Right ventricle myocardium inferior (tissue), 1 donor: ENCODE results near the gene CARMIL1. TPM values are rescaled to one million over a fixed set of nuclear protein-coding genes. Genes with fewer than 3 reads are reported as not detected.
A peak's percentile ranks its signal among the peaks of the same experiment; 100 is the strongest.

Experiments used
- ATAC-seq: fragments of 200-7000 bp; cut with Tn5 transposase; one replicate; pipeline ENCODE4 v1.9.1; 2020; ENCODE audit warnings: mild to moderate bottlenecking, moderate library complexity
- DNase-seq: peaks from one replicate; pipeline ENCODE4 v3.0.0; 2021; ENCODE audit errors: missing footprints
- intact Hi-C: fragments of 100-400 bp; cut with DNase I; formaldehyde crosslinking; loops from one replicate; pipeline ENCODE4 v1.11.0; 2022
- long read RNA-seq: library from polyadenylated mRNA; unstranded; transcript quantifications from one replicate; pipeline ENCODE4 v2.0.0, GENCODE V29; 2021
- total RNA-seq: library from RNA; stranded (reverse); fragmentation: NEBNext Ultra II Directional; extraction: Animal tissue kit (Norgen Biotek cat#: 25700); gene quantifications from one replicate; pipeline ENCODE4 v1.2.1, GENCODE V29; 2021
- donor health status: DM: no; HTN: yes; CAD: no; lungs with severe emphysema.

CARMIL1 gene
- total RNA-seq, result 5.4 TPM
- long read RNA-seq, partial matches to known transcripts, result 0 of 1 reads
- long read RNA-seq, other reads (novel, unspliced or antisense), result 1 of 1 reads

DNA sequence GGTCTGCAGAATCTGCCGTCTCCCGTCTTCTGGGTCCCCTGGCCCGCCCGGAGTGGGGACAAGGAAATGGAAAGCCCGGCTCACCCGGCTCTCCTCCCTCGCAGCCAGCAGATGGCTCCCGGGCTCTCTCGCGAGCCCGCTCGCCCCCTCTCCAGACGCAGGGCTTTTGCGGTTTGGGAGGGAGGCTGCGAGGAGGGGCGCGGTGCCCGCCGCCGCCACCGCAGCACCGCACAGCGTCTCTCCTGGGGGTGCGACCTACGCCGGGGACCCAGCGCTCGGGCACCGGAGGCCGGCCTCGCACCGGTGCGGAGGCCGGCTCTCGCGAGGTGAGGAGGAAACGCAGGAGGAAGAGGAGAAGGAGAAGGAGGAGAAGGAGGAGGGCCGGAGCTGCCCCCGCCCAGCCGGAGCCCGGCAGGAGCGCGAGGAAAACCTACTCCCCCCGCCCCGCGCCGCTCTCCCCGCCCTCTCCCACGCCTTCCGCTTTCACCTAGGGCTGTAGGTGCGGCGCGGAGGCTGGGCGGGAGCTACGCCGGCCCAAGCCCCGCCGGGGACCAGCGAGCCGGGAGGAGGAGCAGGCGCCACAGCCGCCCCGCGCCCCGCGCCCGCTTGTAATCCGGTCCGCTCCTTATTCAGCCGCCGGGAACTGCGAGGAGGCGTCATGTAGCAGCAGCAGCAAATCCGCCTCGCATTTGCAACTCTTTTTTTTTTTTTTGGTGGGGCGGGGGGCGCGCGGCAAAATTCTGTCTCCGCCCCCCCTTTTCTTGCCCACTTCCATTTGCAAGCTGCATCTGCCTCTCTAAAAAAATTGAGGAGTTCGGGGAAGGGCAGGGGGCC is at the start of gene CARMIL1:
Gene CARMIL1, plus strand, starts transcription at position 461 of the 834 bp plus-strand sequence. CDS start 422 bp downstream, outside the sequence.
- peak; percentile 95 for ATAC-seq
- peak; percentile 90 for DNase-seq
- intact Hi-C loops, result loop anchor here (1.0 to 5.0 kb wide), 3 partner anchors 57 to 211 kb away; no protein-coding TSS in a partner anchor

DNA sequence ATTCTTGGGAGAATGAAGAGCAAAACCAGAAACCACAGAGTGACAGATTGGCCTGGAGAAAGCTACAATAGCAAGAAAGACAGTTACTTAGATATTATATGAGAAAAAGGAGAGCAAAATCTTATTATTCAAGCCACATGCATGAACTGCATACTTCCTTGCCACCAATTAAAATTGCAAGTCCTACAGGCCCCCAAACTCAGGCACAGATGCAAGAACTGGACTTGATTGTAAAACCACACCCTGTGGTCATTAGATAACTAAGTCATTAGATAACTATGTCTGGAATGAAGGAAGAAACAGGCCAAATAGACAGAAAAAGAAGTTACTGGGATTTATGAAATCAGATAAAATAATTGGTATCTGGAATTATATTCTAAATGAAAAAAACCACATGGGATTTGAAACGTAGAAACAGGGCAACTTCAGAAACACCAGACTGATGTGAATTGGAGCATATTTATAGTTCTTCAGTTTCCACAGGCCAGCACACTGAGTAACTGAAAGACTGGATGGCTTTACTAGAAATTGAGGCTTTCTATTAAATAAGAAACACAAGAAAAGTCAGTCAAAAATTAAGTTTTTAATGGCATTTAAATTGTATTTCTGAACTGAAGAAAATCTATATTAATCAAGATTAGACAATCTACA is 49.4 kb upstream of the CARMIL1 start:
- DNase-seq (no peak), ATAC-seq (no peak)
- intact Hi-C loops, result loop anchor here (10.0 kb wide), 1 partner anchor 485 kb away; no protein-coding TSS in a partner anchor

- ATAC-seq, result no peak
- intact Hi-C loops, result no loop called here
- DNase-seq, result no peak
Measured at GRCh38 chr6:25232479-25232878, 46.7 kb upstream of the CARMIL1 start.

DNA sequence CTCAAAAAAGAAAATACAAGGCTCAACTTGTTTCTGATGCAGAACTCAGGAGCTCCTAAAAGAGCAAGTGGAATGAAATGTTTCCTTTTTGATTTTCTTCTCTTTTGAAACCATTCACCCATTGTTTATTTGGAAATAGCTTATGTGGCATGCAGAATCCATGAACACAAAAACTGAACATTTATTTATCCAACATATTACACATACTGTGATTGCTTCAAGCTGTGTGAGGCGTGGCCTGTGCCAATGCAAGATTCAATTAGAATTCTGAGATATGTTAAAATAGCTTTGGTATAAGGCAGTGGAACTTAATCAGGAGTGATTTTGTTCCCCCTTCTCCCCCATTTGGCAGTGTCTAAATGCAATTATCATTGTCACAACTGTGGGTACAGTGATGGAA is 45.9 kb upstream of the CARMIL1 start:
- intact Hi-C loops, result no loop called here

GRCh38 chr6:25237579-25237978 is 41.6 kb upstream of the CARMIL1 start:
- DNase-seq (no peak), ATAC-seq (no peak)
- intact Hi-C loops, result no loop called here

More for the DNA sequence above, 45.9 kb upstream of the CARMIL1 start:
- DNase-seq (no peak), ATAC-seq (no peak)

- DNase-seq (no peak), ATAC-seq (no peak)
- intact Hi-C loops, result no loop called here
Measured at GRCh38 chr6:25239059-25239458, 40.1 kb upstream of the CARMIL1 start.

- ATAC-seq (no peak), DNase-seq (no peak)
- intact Hi-C loops, result no loop called here
Measured at GRCh38 chr6:25239498-25239897, 39.7 kb upstream of the CARMIL1 start.

GRCh38 chr6:25242567-25242966 is 36.6 kb upstream of the CARMIL1 start:
- intact Hi-C loops, result no loop called here
- DNase-seq (no peak), ATAC-seq (no peak)

GRCh38 chr6:25244865-25245264 is 34.3 kb upstream of the CARMIL1 start:
- DNase-seq, result no peak
- ATAC-seq, result no peak
- intact Hi-C loops, result no loop called here

DNA sequence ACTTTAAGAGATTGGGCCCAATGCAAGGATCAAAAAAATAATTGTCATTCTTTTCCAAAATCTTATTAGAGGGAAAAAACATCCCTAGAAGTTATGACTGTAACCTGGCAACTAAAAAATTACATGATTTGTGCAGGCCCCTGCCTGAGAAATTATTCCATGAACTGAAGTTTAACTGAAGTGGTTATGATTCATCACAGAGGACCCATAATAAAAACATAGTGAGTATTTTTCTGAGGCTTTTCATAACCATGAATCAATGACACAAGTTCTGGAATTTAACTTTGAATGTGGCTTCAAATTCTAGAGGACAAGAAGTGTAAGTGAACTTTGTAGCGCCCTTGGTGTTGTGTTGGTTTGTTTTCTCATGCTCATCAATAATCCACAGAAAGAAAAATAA is 31.1 kb upstream of the CARMIL1 start:
- intact Hi-C loops, result no loop called here
- ATAC-seq (no peak), DNase-seq (no peak)

DNA sequence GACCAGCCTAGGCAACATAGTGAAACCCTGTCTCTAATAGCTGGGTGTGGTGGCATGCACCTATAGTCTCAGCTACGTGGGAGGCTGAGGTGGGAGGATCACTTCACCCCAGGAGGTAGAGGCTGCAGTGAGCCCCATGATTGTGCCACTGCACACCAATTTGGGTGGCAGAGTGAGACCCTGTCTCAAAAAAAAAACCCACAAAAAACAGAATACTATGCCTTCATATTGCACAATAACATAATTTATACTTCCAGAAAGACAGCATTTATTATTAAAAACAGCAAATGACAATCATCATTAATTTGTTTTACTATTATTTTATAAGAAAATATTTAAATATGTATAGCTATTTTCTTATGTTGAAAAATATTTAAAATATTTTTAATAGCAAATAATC is 30.0 kb upstream of the CARMIL1 start:
- ATAC-seq, result no peak
- DNase-seq, result no peak
- intact Hi-C loops, result no loop called here

DNA sequence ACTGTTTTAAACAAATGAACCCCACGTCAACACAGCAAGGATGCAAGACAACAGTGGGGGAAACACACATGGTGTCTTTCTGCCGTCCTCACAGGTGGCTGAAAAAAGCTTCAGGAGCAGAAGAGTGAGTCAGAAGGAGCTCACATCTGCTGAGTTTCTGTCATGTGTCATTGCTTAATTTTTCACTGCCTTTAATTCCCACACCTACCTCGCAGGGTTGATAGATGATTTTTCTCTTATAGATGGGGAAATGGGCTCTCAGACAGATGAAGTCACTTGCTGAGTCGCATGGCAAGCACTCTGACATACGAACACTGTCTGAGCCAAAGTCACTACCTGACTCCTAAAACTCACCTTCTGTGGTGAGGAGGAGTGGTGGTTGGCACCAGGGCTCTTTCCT is 28.3 kb upstream of the CARMIL1 start:
- intact Hi-C loops, result no loop called here
- DNase-seq (no peak), ATAC-seq (no peak)

DNA sequence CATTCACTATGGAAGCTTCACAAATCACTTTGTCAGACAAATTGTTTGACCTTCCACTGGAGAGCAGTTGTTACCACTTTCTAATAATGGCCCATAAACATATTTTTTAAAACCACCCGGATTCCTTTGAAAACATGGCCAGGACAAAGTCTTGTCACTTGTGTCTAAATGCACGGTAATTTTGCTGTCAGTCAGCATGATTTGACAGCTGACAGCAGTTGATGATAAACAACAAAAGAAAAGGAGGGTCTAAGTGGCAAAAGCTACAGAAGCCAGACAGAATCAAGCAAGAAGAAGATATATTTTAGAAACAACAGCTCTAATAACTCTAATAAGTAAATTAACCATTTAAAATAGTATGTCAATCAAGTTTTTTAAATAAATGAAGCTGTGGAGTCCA is 27.7 kb upstream of the CARMIL1 start:
- ATAC-seq (no peak), DNase-seq (no peak)
- intact Hi-C loops, result no loop called here

DNA sequence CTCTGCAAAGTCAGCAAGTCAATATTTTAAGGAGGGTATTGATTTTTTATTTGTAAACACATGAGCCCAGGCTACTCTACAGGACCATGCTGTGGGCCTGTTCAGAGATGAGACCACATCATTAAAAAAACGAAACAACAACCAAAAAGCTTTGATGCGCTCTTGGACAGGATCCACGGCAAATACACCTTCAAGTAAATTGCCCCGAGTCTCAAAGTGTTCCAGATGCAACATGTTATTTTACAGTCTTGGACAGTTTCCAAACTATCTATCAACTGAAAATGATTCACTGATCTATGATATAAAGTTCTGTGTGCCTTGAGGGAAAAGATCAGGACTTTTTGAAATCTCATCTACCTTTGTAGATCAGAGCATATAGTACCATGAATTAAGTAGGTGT is 25.8 kb upstream of the CARMIL1 start:
- intact Hi-C loops, result no loop called here
- DNase-seq (no peak), ATAC-seq (no peak)

DNA sequence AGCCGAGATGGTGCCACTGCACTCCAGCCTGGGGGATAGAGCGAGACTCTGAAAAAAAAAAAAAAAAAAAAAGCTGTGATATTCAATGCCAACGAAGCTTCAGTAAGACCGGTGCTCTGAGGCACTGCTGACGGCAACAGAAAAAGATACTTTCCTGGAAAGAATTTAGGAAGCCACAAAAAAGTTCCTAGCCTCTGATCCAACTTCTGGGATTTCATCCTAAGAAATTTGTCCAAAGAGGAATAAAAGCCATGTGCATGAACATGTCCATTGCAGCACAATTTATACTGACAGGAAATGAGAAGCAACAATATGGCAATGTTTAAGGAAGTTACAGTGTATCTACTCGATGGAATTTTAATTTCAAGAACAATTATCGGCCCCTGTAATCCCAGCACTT is 24.5 kb upstream of the CARMIL1 start:
- ATAC-seq, result no peak
- no peak for DNase-seq
- intact Hi-C loops, result no loop called here

GRCh38 chr6:25257686-25258348 is 21.4 kb upstream of the CARMIL1 start:
- intact Hi-C loops, result no loop called here
- DNase-seq (no peak), ATAC-seq (no peak)

- DNase-seq, result no peak
- intact Hi-C loops, result no loop called here
- no peak for ATAC-seq
Measured at GRCh38 chr6:25259756-25260155, 19.4 kb upstream of the CARMIL1 start.

- no peak for DNase-seq
- intact Hi-C loops, result no loop called here
- no peak for ATAC-seq
Measured at GRCh38 chr6:25263657-25264056, 15.5 kb upstream of the CARMIL1 start.

GRCh38 chr6:25266456-25267100 is 12.6 kb upstream of the CARMIL1 start:
- no peak for DNase-seq
- intact Hi-C loops, result loop anchor here (5.0 kb wide), 2 partner anchors 291 to 336 kb away; no protein-coding TSS in a partner anchor
- ATAC-seq, result no peak
